Measurements from ENCODE around the gene NIN.

Gene NIN

GRCh38 chr14:50786751-50787464, 44.1 kb downstream of the NIN start:
- Histone ChIP-seq H3K27me3 (no peaks in the 10 kb centered on the region), H3K9me3 (no peaks in the 10 kb centered on the region), H3K36me3 (peaks cover 92% of the 10 kb centered on the region), H3K4me1 (ENCODE audit: control insufficient read depth in 1 of 2, insufficient read depth in 1 of 2, low read depth in 1 of 2, low read length in 1 of 2) (peaks cover 17% of the 10 kb centered on the region in 2 experiments), H3K27ac (peak overlapping the region; percentile 24), H3K4me3 (ENCODE audit: low read depth in 1 of 2, low read length in 1 of 2) (no peak overlapping the region)
- TF ChIP-seq CTCF (IDR thresholded peaks at IDR 0.05) = no peak

GRCh38 chr14:50785457-50786063, 45.4 kb downstream of the NIN start:
- H3K36me3 ChIP-seq = peaks cover 90% of the 10 kb centered on the region
- peaks cover 17% of the 10 kb centered on the region in 2 experiments for H3K4me1 ChIP-seq (ENCODE audit: control insufficient read depth in 1 of 2, insufficient read depth in 1 of 2, low read depth in 1 of 2, low read length in 1 of 2)
- H3K4me3 ChIP-seq (ENCODE audit: low read depth in 1 of 2, low read length in 1 of 2) = no peak overlapping the region
- TF ChIP-seq CTCF (IDR thresholded peaks at IDR 0.05) = no peak
- H3K27ac ChIP-seq = peak overlapping the region; percentile 76
- H3K27me3 ChIP-seq = no peaks in the 10 kb centered on the region
- H3K9me3 ChIP-seq = no peaks in the 10 kb centered on the region

- peak overlapping the region; percentile 76 for H3K27ac ChIP-seq
- H3K4me3 ChIP-seq (ENCODE audit: low read depth in 1 of 2, low read length in 1 of 2) = no peak overlapping the region
- no peak for TF ChIP-seq CTCF (IDR thresholded peaks at IDR 0.05)
- no peaks in the 10 kb centered on the region for H3K27me3 ChIP-seq
- H3K36me3 ChIP-seq = peaks cover 86% of the 10 kb centered on the region
- no peaks in the 10 kb centered on the region for H3K9me3 ChIP-seq
- peaks cover 17% of the 10 kb centered on the region in 2 experiments for H3K4me1 ChIP-seq (ENCODE audit: control insufficient read depth in 1 of 2, insufficient read depth in 1 of 2, low read depth in 1 of 2, low read length in 1 of 2)
Observed at GRCh38 chr14:50784683-50785456, 46.1 kb downstream of the NIN start.

GRCh38 chr14:50783563-50783962, 47.4 kb downstream of the NIN start:
- no peaks in the 10 kb centered on the region for H3K27me3 ChIP-seq
- peaks cover 74% of the 10 kb centered on the region for H3K36me3 ChIP-seq
- H3K4me3 ChIP-seq (ENCODE audit: low read depth in 1 of 2, low read length in 1 of 2) = no peak overlapping the region
- no peak for TF ChIP-seq CTCF (IDR thresholded peaks at IDR 0.05)
- peak overlapping the region; percentile 76 for H3K27ac ChIP-seq
- H3K9me3 ChIP-seq = no peaks in the 10 kb centered on the region
- peaks cover 21 to 22% of the 10 kb centered on the region in 2 experiments for H3K4me1 ChIP-seq (ENCODE audit: control insufficient read depth in 1 of 2, insufficient read depth in 1 of 2, low read depth in 1 of 2, low read length in 1 of 2)

GRCh38 chr14:50780393-50780792, 50.6 kb downstream of the NIN start:
- peaks cover 13 to 14% of the 10 kb centered on the region in 2 experiments for H3K4me1 ChIP-seq (ENCODE audit: control insufficient read depth in 1 of 2, insufficient read depth in 1 of 2, low read depth in 1 of 2, low read length in 1 of 2)
- H3K4me3 ChIP-seq (ENCODE audit: low read depth in 1 of 2, low read length in 1 of 2) = no peak overlapping the region
- TF ChIP-seq CTCF (IDR thresholded peaks at IDR 0.05) = no peak
- H3K27ac ChIP-seq = peak overlapping the region; percentile 51
- H3K36me3 ChIP-seq = peaks cover 73% of the 10 kb centered on the region
- no peaks in the 10 kb centered on the region for H3K9me3 ChIP-seq
- H3K27me3 ChIP-seq = no peaks in the 10 kb centered on the region
